ENCODE data around the gene IGDCC3.

Gene IGDCC3

GRCh38 chr15:65390447-65390846 is 12.6 kb upstream of the IGDCC3 start:
- no peak overlapping the region for H3K4ac ChIP-seq (ENCODE audit: low read depth, low read length)
- no CpG with 5 or more reads among the region's 1 CpG for WGBS (ENCODE audit: extremely low coverage, insufficient coverage, insufficient read length)

GRCh38 chr15:65389226-65389625 is 11.4 kb upstream of the IGDCC3 start:
- no peak for DNase-seq
- Histone ChIP-seq H3K27ac (ENCODE audit: low read depth, low read length) (no peak overlapping the region), H3K9me3 (ENCODE audit: insufficient read depth, low read depth, low read length) (peaks cover 5% of the 10 kb centered on the region), H4K91ac (ENCODE audit: low read depth, low read length) (no peak overlapping the region), H3K23ac (ENCODE audit: low read length) (no peak overlapping the region), H2AFZ (ENCODE audit: insufficient read depth, low read length, poor library complexity) (no peak overlapping the region), H3K36me3 (ENCODE audit: control insufficient read depth in 1 of 2, insufficient read depth in 2 of 2, low read length in 2 of 2) (no peaks in the 10 kb centered on the region), H3K18ac (ENCODE audit: low read length) (no peak overlapping the region), H3K27me3 (ENCODE audit: insufficient read depth, low read length) (no peaks in the 10 kb centered on the region), H3K4me1 (ENCODE audit: control insufficient read depth in 1 of 2, insufficient read depth in 2 of 2, low read length in 2 of 2) (peaks cover 11 to 12% of the 10 kb centered on the region in 2 experiments), H3K4ac (ENCODE audit: low read depth, low read length) (no peak overlapping the region), H2BK120ac (ENCODE audit: insufficient read depth, low read length, poor library complexity) (no peak overlapping the region), H4K12ac (ENCODE audit: low read depth, low read length) (no peak overlapping the region), H3K9ac (ENCODE audit: low read length) (no peak overlapping the region), H2BK12ac (ENCODE audit: low read length) (no peak overlapping the region), H4K8ac (ENCODE audit: low read depth, low read length) (no peak overlapping the region), H2AK5ac (ENCODE audit: low read length) (no peak overlapping the region), H2BK5ac (ENCODE audit: low read depth, low read length, poor library complexity) (no peak overlapping the region), H3K14ac (ENCODE audit: low read length) (no peak overlapping the region), H3K4me2 (ENCODE audit: low read length) (no peak overlapping the region), H3K79me1 (ENCODE audit: low read length) (peaks cover 8% of the 10 kb centered on the region), H3K79me2 (ENCODE audit: control insufficient read depth, insufficient read depth, low read length, poor library complexity) (peaks cover 5% of the 10 kb centered on the region), H3K4me3 (ENCODE audit: low read depth, low read length) (no peak overlapping the region)
- no CpG with 5 or more reads among the region's 10 CpGs for WGBS (ENCODE audit: extremely low coverage, insufficient coverage, insufficient read length)

More at GRCh38 chr15:65390447-65390846, 12.6 kb upstream of the IGDCC3 start:
- Histone ChIP-seq H3K4me3 (ENCODE audit: low read depth, low read length) (no peak overlapping the region), H4K12ac (ENCODE audit: low read depth, low read length) (no peak overlapping the region), H2AK5ac (ENCODE audit: low read length) (no peak overlapping the region), H3K18ac (ENCODE audit: low read length) (no peak overlapping the region), H3K79me1 (ENCODE audit: low read length) (peaks cover under 1% of the 10 kb centered on the region), H3K36me3 (ENCODE audit: control insufficient read depth in 1 of 2, insufficient read depth in 2 of 2, low read length in 2 of 2) (no peaks in the 10 kb centered on the region), H3K9me3 (ENCODE audit: insufficient read depth, low read depth, low read length) (peaks cover 8% of the 10 kb centered on the region), H3K9ac (ENCODE audit: low read length) (no peak overlapping the region), H3K27ac (ENCODE audit: low read depth, low read length) (no peak overlapping the region), H3K4me1 (ENCODE audit: control insufficient read depth in 1 of 2, insufficient read depth in 2 of 2, low read length in 2 of 2) (peaks cover under 1% of the 10 kb centered on the region in 2 experiments), H3K23ac (ENCODE audit: low read length) (no peak overlapping the region), H3K14ac (ENCODE audit: low read length) (no peak overlapping the region), H4K8ac (ENCODE audit: low read depth, low read length) (no peak overlapping the region), H2BK12ac (ENCODE audit: low read length) (no peak overlapping the region), H2BK120ac (ENCODE audit: insufficient read depth, low read length, poor library complexity) (no peak overlapping the region), H2BK5ac (ENCODE audit: low read depth, low read length, poor library complexity) (no peak overlapping the region), H3K27me3 (ENCODE audit: insufficient read depth, low read length) (peaks cover 9% of the 10 kb centered on the region), H2AFZ (ENCODE audit: insufficient read depth, low read length, poor library complexity) (no peak overlapping the region), H3K4me2 (ENCODE audit: low read length) (no peak overlapping the region), H4K91ac (ENCODE audit: low read depth, low read length) (no peak overlapping the region), H3K79me2 (ENCODE audit: control insufficient read depth, insufficient read depth, low read length, poor library complexity) (no peaks in the 10 kb centered on the region)
- DNase-seq: no peak

- Histone ChIP-seq H3K23ac (ENCODE audit: low read length) (no peak overlapping the region), H3K9ac (ENCODE audit: low read length) (no peak overlapping the region), H3K27me3 (ENCODE audit: insufficient read depth, low read length) (no peaks in the 10 kb centered on the region), H3K9me3 (ENCODE audit: insufficient read depth, low read depth, low read length) (peaks cover 3% of the 10 kb centered on the region), H3K79me2 (ENCODE audit: control insufficient read depth, insufficient read depth, low read length, poor library complexity) (peaks cover 5% of the 10 kb centered on the region), H3K27ac (ENCODE audit: low read depth, low read length) (no peak overlapping the region), H3K4me3 (ENCODE audit: low read depth, low read length) (no peak overlapping the region), H2BK120ac (ENCODE audit: insufficient read depth, low read length, poor library complexity) (no peak overlapping the region), H4K8ac (ENCODE audit: low read depth, low read length) (no peak overlapping the region), H2AK5ac (ENCODE audit: low read length) (no peak overlapping the region), H2AFZ (ENCODE audit: insufficient read depth, low read length, poor library complexity) (no peak overlapping the region), H4K12ac (ENCODE audit: low read depth, low read length) (no peak overlapping the region), H3K4ac (ENCODE audit: low read depth, low read length) (no peak overlapping the region), H3K4me2 (ENCODE audit: low read length) (no peak overlapping the region), H3K14ac (ENCODE audit: low read length) (no peak overlapping the region), H2BK5ac (ENCODE audit: low read depth, low read length, poor library complexity) (no peak overlapping the region), H4K91ac (ENCODE audit: low read depth, low read length) (no peak overlapping the region), H3K18ac (ENCODE audit: low read length) (no peak overlapping the region), H3K36me3 (ENCODE audit: control insufficient read depth in 1 of 2, insufficient read depth in 2 of 2, low read length in 2 of 2) (no peaks in the 10 kb centered on the region), H2BK12ac (ENCODE audit: low read length) (no peak overlapping the region), H3K4me1 (ENCODE audit: control insufficient read depth in 1 of 2, insufficient read depth in 2 of 2, low read length in 2 of 2) (peaks cover 15 to 18% of the 10 kb centered on the region in 2 experiments), H3K79me1 (ENCODE audit: low read length) (peaks cover 13% of the 10 kb centered on the region)
- DNase-seq: no peak
- WGBS (ENCODE audit: extremely low coverage, insufficient coverage, insufficient read length): no CpG with 5 or more reads among the region's 17 CpGs
These were observed 10.7 kb upstream of the IGDCC3 start for GRCh38 chr15:65388306-65389080.

- Histone ChIP-seq H3K9me3 (ENCODE audit: insufficient read depth, low read depth, low read length) (peaks cover 2% of the 10 kb centered on the region), H3K4ac (ENCODE audit: low read depth, low read length) (no peak overlapping the region), H2BK120ac (ENCODE audit: insufficient read depth, low read length, poor library complexity) (no peak overlapping the region), H4K12ac (ENCODE audit: low read depth, low read length) (no peak overlapping the region), H3K4me3 (ENCODE audit: low read depth, low read length) (no peak overlapping the region), H2BK12ac (ENCODE audit: low read length) (no peak overlapping the region), H3K18ac (ENCODE audit: low read length) (no peak overlapping the region), H3K79me2 (ENCODE audit: control insufficient read depth, insufficient read depth, low read length, poor library complexity) (peaks cover 5% of the 10 kb centered on the region), H2AFZ (ENCODE audit: insufficient read depth, low read length, poor library complexity) (no peak overlapping the region), H3K27ac (ENCODE audit: low read depth, low read length) (no peak overlapping the region), H2AK5ac (ENCODE audit: low read length) (no peak overlapping the region), H2BK5ac (ENCODE audit: low read depth, low read length, poor library complexity) (no peak overlapping the region), H3K23ac (ENCODE audit: low read length) (no peak overlapping the region), H3K27me3 (ENCODE audit: insufficient read depth, low read length) (no peaks in the 10 kb centered on the region), H4K91ac (ENCODE audit: low read depth, low read length) (no peak overlapping the region), H3K14ac (ENCODE audit: low read length) (no peak overlapping the region), H3K4me2 (ENCODE audit: low read length) (no peak overlapping the region), H3K4me1 (ENCODE audit: control insufficient read depth in 1 of 2, insufficient read depth in 2 of 2, low read length in 2 of 2) (peaks cover 19 to 26% of the 10 kb centered on the region in 2 experiments), H3K9ac (ENCODE audit: low read length) (no peak overlapping the region), H4K8ac (ENCODE audit: low read depth, low read length) (no peak overlapping the region), H3K79me1 (ENCODE audit: low read length) (peaks cover 13% of the 10 kb centered on the region), H3K36me3 (ENCODE audit: control insufficient read depth in 1 of 2, insufficient read depth in 2 of 2, low read length in 2 of 2) (no peaks in the 10 kb centered on the region)
- no CpG with 5 or more reads among the region's 6 CpGs for WGBS (ENCODE audit: extremely low coverage, insufficient coverage, insufficient read length)
- no peak for DNase-seq
These were observed 9.1 kb upstream of the IGDCC3 start for GRCh38 chr15:65386886-65387285.

Measured in trophoblast cell (in vitro differentiated cells and primary cell).